Muscle layer of duodenum (tissue), 2 donors: ENCODE data around the gene CRTC2.
"Not testable (repeated sequence)": the region's sequence is repeated elsewhere in the genome, so short reads cannot be mapped to it uniquely, and the experiment has no call there.

ENCODE experiments used
- H3K27ac ChIP-seq: one replicate; pipeline ENCODE4 v1.7.0; 2013; ENCODE audit warnings: mild to moderate bottlenecking, low read length
- H3K27me3 ChIP-seq: one replicate; pipeline ENCODE4 v1.7.0; 2013; ENCODE audit warnings: low read depth, mild to moderate bottlenecking, control low read depth, low read length
- H3K36me3 ChIP-seq, 2 donors: one replicate each; pipeline ENCODE4 v1.7.0; 2013; ENCODE audit warnings: low read length in 2 of 2, control low read depth in 1 of 2, mild to moderate bottlenecking in 1 of 2; ENCODE audit not compliant: insufficient read depth in 2 of 2, control insufficient read depth in 1 of 2
- H3K4me1 ChIP-seq, 2 donors: one replicate each; pipeline ENCODE4 v1.7.0; 2013; ENCODE audit warnings: low read length in 2 of 2, mild to moderate bottlenecking in 2 of 2, control low read depth in 1 of 2, moderate library complexity in 1 of 2; ENCODE audit not compliant: insufficient read depth in 2 of 2, control insufficient read depth in 1 of 2
- H3K4me3 ChIP-seq, 2 donors: one replicate each; pipeline ENCODE4 v1.7.0; 2013; ENCODE audit warnings: low read length in 2 of 2, low read depth in 1 of 2, mild to moderate bottlenecking in 1 of 2
- H3K9me3 ChIP-seq, 2 donors: one replicate each; pipeline ENCODE4 v1.7.0; 2013; ENCODE audit warnings: low read length in 2 of 2, control low read depth in 1 of 2, mild to moderate bottlenecking in 1 of 2; ENCODE audit not compliant: control insufficient read depth in 1 of 2
- donor health status: healthy.

Gene CRTC2, protein sequence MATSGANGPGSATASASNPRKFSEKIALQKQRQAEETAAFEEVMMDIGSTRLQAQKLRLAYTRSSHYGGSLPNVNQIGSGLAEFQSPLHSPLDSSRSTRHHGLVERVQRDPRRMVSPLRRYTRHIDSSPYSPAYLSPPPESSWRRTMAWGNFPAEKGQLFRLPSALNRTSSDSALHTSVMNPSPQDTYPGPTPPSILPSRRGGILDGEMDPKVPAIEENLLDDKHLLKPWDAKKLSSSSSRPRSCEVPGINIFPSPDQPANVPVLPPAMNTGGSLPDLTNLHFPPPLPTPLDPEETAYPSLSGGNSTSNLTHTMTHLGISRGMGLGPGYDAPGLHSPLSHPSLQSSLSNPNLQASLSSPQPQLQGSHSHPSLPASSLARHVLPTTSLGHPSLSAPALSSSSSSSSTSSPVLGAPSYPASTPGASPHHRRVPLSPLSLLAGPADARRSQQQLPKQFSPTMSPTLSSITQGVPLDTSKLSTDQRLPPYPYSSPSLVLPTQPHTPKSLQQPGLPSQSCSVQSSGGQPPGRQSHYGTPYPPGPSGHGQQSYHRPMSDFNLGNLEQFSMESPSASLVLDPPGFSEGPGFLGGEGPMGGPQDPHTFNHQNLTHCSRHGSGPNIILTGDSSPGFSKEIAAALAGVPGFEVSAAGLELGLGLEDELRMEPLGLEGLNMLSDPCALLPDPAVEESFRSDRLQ

DNA sequence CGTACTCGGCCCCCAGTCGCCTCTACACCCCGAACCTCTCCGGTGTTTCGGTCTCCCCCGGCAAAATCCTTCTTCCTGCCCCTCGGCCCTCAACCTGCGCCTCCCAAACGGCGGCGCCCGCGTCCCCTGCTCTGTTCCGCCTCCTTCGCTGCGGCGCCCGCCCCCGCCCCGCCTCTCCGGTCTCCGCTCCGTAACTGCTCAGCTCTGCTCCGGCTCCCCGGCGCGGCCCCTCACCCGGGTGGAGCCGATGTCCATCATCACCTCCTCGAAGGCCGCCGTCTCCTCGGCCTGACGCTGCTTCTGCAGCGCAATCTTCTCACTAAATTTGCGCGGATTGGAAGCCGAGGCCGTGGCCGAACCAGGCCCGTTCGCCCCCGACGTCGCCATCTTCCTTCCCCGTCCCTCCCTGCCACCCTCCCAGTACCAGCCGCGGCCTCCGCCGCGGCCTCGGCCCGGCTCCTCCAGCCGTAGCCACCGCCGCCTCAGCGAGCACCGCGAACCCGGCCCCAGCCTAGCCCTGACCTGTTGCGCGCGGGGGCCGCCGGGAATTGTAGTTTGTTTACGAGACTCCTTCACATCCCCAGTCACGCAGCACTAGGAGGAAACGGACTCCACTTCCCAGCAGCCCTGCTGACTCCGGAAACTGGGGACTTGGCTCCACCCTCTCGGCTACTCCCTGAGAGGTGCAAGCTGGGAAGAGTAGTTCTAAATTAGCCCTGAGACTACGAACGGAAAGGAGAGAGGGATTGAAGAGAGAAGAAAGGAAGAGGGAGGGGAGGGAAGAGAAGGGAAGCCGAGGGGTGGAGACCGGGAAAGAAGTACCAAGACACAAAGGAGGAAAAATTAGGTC lies at the start of gene CRTC2:
Gene CRTC2, minus strand, starts transcription at position 502 of the 850 bp plus-strand sequence. Its CDS starts 115 bp downstream, at position 387.
- Histone ChIP-seq H3K27ac (peak within 1 kb of the TSS; percentile 73), H3K4me3 (peak within 1 kb of the TSS; percentile 80 to 91), H3K36me3 (peaks cover 14% of the 10 kb centered on the region in 2 donors), H3K4me1 (peaks cover 32 to 52% of the 10 kb centered on the region in 2 donors), H3K9me3 (no peaks in the 10 kb centered on the region), H3K27me3 (no peaks in the 10 kb centered on the region)

DNA sequence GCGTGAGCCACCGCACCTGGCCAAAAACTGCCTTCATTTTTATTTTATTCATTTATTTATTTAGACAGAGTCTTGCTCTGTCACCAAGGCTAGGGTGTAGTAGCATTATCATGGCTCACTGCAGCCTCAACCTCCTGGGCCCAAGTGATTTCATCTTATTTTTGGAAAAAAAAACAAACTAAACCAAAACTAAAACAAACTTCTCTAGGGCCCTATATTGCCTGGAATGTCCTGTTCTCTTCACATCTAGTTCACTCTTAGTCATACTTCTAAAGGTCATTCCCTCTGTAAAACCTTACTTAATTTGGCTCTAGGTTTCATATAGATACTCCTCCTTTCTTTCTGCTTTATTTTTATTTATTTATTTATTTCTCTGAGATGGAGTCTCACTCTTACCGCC lies 47.7 kb upstream of the CRTC2 start:
- H3K27me3 ChIP-seq = no peaks in the 10 kb centered on the region
- no peaks in the 10 kb centered on the region for H3K36me3 ChIP-seq
- H3K4me3 ChIP-seq = no peak overlapping the region
- H3K9me3 ChIP-seq = no peaks in the 10 kb centered on the region
- H3K27ac ChIP-seq = no peak overlapping the region
- H3K4me1 ChIP-seq = no peaks in the 10 kb centered on the region

DNA sequence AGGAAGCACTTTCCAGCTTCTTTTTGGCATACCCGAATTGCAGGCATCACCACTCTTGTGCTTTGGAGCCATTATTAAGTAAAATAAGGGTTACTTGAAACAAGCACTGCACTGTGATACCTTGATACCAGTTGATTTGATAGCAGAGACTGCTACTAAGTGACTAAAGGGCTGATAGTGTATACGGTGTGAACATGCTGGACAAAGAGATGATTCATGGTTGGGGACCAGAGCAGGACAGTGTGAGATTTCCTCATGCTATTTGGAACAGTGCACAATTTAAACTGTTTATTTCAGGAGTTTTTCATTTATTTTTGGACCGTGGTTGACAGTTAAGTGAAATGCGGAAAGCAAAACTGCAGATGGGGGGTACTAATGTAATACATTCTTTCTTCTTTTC lies 42.0 kb upstream of the CRTC2 start:
- peaks cover 0 to 4% of the 10 kb centered on the region in 2 donors for H3K36me3 ChIP-seq
- peaks cover 0 to 3% of the 10 kb centered on the region in 2 donors for H3K4me1 ChIP-seq
- H3K9me3 ChIP-seq = no peaks in the 10 kb centered on the region
- H3K4me3 ChIP-seq = no peak overlapping the region
- H3K27ac ChIP-seq = no peak overlapping the region
- H3K27me3 ChIP-seq = no peaks in the 10 kb centered on the region

DNA sequence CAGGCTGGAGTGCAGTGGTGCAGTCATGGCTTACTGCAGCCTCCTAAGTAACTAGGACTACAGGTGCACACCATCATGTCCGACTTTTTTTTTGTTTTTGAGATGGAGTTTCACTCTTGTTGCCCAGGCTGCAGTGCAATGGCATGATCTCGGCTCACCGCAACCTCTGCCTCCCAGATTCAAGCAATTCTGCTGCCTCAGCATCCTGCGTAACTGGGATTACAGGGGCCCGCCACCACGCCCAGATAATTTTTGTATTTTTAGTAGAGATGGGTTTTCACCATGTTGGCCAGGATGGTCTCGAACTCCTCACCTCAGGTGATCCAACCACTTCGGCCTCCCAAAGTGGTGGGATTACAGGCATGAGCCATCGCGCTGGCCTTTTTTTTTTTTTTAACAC lies 38.5 kb upstream of the CRTC2 start:
- not testable (repeated sequence) for H3K27me3 ChIP-seq, H3K27ac ChIP-seq, H3K4me3 ChIP-seq, H3K9me3 ChIP-seq
- H3K36me3 ChIP-seq = peaks cover 17 to 24% of the 10 kb centered on the region in 2 donors
- H3K4me1 ChIP-seq = peaks cover 10 to 28% of the 10 kb centered on the region in 2 donors

DNA sequence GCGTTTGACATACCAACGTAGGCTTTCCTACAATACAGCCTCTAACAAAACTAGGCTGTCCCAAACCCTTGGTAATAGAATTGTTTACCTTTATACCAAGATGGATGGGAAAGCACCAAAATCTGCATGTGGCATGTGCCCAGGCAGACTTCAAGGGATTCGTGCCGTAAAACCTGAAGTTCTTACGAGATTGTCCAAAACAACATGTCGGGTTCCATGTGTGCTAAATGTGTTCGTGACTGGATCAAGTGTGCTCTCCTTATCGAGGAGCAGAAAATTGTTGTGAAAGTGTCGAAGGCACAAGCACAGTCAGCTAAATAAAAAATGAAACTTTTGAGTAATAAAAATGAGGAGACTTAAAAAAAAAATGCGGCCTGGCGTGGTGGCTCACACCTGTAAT lies 37.2 kb upstream of the CRTC2 start:
- Histone ChIP-seq H3K36me3 (peaks cover 20 to 26% of the 10 kb centered on the region in 2 donors), H3K4me3 (no peak overlapping the region), H3K4me1 (peaks cover 16 to 34% of the 10 kb centered on the region in 2 donors), H3K27me3 (no peaks in the 10 kb centered on the region), H3K27ac (no peak overlapping the region), H3K9me3 (no peaks in the 10 kb centered on the region)

DNA sequence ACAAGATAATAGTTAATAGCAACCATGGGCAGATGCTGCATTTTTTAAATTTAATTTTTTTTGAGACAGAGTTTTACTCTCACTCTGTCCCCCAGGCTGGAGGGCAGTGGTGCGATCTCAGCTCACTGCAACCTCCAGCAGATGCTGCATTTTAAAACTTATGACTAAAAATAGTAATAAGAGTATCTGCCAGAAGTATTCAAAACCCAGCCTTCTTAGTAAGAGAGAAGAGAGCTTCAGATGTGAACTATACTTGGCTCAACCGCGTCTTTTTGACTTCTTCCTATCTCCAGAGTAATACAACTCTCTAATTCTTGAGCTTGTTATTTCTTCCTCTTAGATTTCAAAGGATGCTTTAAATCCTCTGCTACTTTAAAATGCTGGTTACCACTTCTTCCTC lies 36.8 kb upstream of the CRTC2 start:
- no peak overlapping the region for H3K27ac ChIP-seq
- H3K36me3 ChIP-seq = peaks cover 20 to 26% of the 10 kb centered on the region in 2 donors
- H3K27me3 ChIP-seq = no peaks in the 10 kb centered on the region

DNA sequence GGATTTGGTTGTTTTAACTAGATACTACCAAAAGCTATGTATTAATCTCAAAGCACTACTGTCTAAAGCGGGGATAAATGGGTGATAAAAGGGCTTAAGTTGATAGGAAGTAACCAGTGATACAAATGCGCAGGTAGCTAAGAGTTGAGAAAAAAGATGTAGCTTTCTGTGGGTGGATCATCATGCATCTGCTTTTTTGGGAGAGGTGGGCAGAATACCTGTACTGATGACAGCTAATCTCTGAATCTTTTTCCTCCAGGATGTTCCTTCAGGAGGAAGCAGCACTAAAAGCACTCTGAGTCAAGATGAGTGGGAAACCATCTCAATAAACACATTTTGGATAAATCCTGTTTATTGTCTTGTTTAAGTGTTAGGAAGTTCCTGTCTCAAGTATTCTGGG lies 33.4 kb upstream of the CRTC2 start:
- Histone ChIP-seq H3K9me3 (no peaks in the 10 kb centered on the region), H3K36me3 (peaks cover 20 to 26% of the 10 kb centered on the region in 2 donors), H3K27ac (peak overlapping the region; percentile 97), H3K4me1 (peaks cover 16 to 38% of the 10 kb centered on the region in 2 donors), H3K4me3 (peak overlapping the region; percentile 94 to 96), H3K27me3 (no peaks in the 10 kb centered on the region)

More for the DNA sequence above, 36.8 kb upstream of the CRTC2 start:
- Histone ChIP-seq H3K4me1 (peaks cover 16 to 34% of the 10 kb centered on the region in 2 donors), H3K4me3 (no peak overlapping the region), H3K9me3 (no peaks in the 10 kb centered on the region)

DNA sequence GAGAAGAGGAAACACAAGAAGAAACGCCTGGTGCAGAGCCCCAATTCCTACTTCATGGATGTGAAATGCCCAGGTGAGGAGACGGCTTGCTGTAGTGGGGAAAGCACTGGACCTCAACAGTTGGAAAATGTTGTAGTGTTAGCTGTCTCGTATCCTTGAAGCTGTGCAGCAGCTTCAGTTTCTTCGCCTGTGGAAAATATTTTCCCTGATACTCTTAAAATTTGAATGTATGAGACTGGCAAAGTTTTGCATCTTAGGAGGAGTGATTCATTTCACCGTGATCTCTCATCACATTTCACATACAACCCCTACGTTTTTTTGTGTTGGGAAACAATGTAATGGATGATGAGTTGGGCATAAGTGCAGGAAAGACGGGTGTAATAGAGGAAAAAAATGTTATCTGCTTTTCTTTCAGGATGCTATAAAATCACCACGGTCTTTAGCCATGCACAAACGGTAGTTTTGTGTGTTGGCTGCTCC lies 32.8 kb upstream of the CRTC2 start:
- Histone ChIP-seq H3K4me3 (peak overlapping the region; percentile 94 to 96), H3K27ac (peak overlapping the region; percentile 97), H3K36me3 (peaks cover 20 to 26% of the 10 kb centered on the region in 2 donors), H3K4me1 (peaks cover 16 to 38% of the 10 kb centered on the region in 2 donors), H3K9me3 (no peaks in the 10 kb centered on the region), H3K27me3 (no peaks in the 10 kb centered on the region)

DNA sequence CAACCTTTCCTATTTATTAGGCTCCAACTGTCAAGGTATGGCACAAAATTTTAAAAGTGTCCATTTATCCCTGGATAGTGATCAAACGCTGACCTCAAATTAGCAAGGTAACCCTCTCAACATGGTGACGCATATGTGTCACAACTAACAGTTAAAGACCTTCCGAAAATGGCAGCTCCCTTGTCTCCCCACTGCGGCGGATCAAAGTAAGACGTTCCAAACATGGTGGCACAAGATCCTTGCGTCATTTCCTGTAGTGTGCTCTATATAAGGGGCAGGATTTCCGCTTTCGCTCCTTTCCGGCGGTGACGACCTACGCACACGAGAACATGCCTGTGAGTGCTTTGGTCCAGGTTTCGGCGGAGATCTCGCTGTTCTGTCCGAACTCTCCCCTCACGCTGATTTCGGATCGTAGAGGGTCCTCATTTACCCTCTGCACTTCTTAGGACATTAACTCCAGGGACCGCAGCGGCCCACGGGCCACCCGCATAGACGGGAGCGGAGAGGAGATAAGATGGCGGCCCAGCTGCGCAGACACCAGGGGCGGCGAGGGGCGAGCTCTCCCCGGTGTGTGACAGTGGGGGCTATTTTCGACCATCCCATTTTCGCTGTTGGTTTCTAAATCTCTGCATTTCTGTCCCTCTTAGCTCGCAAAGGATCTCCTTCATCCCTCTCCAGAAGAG lies 32.2 kb upstream of the CRTC2 start, which contains the start of gene RPS27:
Gene RPS27, plus strand, starts transcription at position 295 of the 683 bp plus-strand sequence. Its CDS starts 35 bp downstream, at position 330.
- H3K27ac ChIP-seq = peak within 1 kb of the TSS; percentile 97
- H3K9me3 ChIP-seq = no peaks in the 10 kb centered on the region
- peak within 1 kb of the TSS; percentile 94 to 96 for H3K4me3 ChIP-seq
- no peaks in the 10 kb centered on the region for H3K27me3 ChIP-seq
- H3K36me3 ChIP-seq = peaks cover 20 to 29% of the 10 kb centered on the region in 2 donors
- H3K4me1 ChIP-seq = peaks cover 16 to 38% of the 10 kb centered on the region in 2 donors

DNA sequence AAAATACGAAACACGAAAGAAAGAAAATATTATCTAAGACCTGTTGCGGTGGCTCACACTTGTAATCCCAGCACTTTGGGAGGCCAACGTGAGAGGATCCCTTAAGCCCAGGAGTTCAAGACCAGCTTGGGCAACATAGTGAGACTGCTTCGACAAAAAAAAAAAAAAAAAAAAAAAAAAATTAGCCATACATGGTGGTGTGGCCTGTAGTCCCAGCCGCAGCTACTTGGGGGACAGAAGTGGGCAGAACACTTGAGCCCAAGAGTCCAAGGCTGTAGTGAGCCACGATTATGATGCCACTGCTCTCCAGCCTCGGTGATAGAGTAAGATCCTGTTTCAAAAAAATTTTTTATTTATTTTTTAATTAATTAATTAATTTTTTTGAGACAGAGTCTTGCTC lies 29.2 kb upstream of the CRTC2 start:
- Histone ChIP-seq H3K27me3 (no peaks in the 10 kb centered on the region), H3K36me3 (peaks cover 10 to 20% of the 10 kb centered on the region in 2 donors), H3K27ac (no peak overlapping the region), H3K4me3 (no peak overlapping the region), H3K9me3 (no peaks in the 10 kb centered on the region), H3K4me1 (peaks cover 22 to 34% of the 10 kb centered on the region in 2 donors)
